Smooth muscle cell (in vitro differentiated cells): ENCODE measurements around the gene ABLIM2. TPM values are rescaled to one million over a fixed set of nuclear protein-coding genes. Genes with fewer than 3 reads are reported as not detected.

Experiments used
- DNase-seq: peaks from one replicate; lab custom pipeline; 2025; ENCODE audit not compliant: unreplicated experiment; lab: John Stamatoyannopoulos, UW
- H2AFZ ChIP-seq: fragments of 200-600 bp; sonication (generic); 2 replicates; pipeline ENCODE4 v1.6.0; 2016; ENCODE audit warnings: antibody characterized with exemption, low read depth, mild to moderate bottlenecking
- H3F3A ChIP-seq: fragments of 200-600 bp; sonication (generic); 2 replicates; pipeline ENCODE4 v1.6.0; 2017; ENCODE audit warnings: antibody characterized with exemption, low read depth
- H3K27ac ChIP-seq: fragments of 200-600 bp; sonication (generic); 2 replicates; pipeline ENCODE4 v1.5.1; 2016; ENCODE audit warnings: low read depth, mild to moderate bottlenecking
- H3K27me3 ChIP-seq: fragments of 200-600 bp; sonication (generic); 2 replicates; pipeline ENCODE4 v1.6.1; 2016; ENCODE audit warnings: low read depth, mild to moderate bottlenecking
- H3K36me3 ChIP-seq: fragments of 200-600 bp; sonication (generic); 2 replicates; pipeline ENCODE4 v1.5.1; 2016; ENCODE audit warnings: low read depth
- H3K4me1 ChIP-seq: fragments of 200-600 bp; sonication (generic); 2 replicates; pipeline ENCODE4 v1.5.1; 2016; ENCODE audit warnings: low read depth
- H3K4me2 ChIP-seq: fragments of 200-600 bp; sonication (generic); 2 replicates; pipeline ENCODE4 v1.6.0; 2016; ENCODE audit warnings: mild to moderate bottlenecking
- H3K4me3 ChIP-seq: fragments of 200-600 bp; sonication (generic); 2 replicates; pipeline ENCODE4 v1.5.1; 2016; ENCODE audit warnings: mild to moderate bottlenecking
- H3K79me2 ChIP-seq: fragments of 200-600 bp; sonication (generic); 2 replicates; pipeline ENCODE4 v1.6.0; 2016; ENCODE audit warnings: low read depth, mild to moderate bottlenecking
- H3K9ac ChIP-seq: fragments of 200-600 bp; sonication (generic); 2 replicates; pipeline ENCODE4 v1.6.0; 2016; ENCODE audit warnings: low read depth
- H3K9me3 ChIP-seq: fragments of 200-600 bp; sonication (generic); replicated peaks from 2 replicates; pipeline ENCODE4 v1.5.1; 2016; ENCODE audit warnings: low read depth
- H4K20me1 ChIP-seq: fragments of 200-600 bp; sonication (generic); 2 replicates; pipeline ENCODE4 v1.6.0; 2016; ENCODE audit warnings: low read depth
- CTCF ChIP-seq: fragments of 200-600 bp; sonication (generic); IDR thresholded peaks from 2 replicates; pipeline ENCODE4 v1.5.1; 2017; ENCODE audit warnings: borderline replicate concordance, mild to moderate bottlenecking, antibody characterized with exemption; ENCODE audit not compliant: insufficient read depth, poor library complexity, severe bottlenecking
- WGBS: methylation state at CpG from one replicate; pipeline ENCODE4 v1.1.7; 2016; ENCODE audit warnings: low lambda C conversion rate; 5-methylcytosine and 5-hydroxymethylcytosine counted together
- polyA plus RNA-seq: library from polyadenylated mRNA; unstranded; fragments of >200 nt; fragmentation: Nextera tagmentation; extraction: Ambion mirVana; gene quantifications from 2 replicates; pipeline ENCODE4 v1.2.1, GENCODE V29; 2016
- total RNA-seq: library from RNA; depleted of rRNA; stranded (reverse); fragments of >200 nt; gene quantifications from 2 replicates; pipeline ENCODE4 v1.2.3, GENCODE V29; 2014

The ABLIM2 gene
- total and polyA plus RNA-seq, 2 experiments from 2014 or later, result 0.08 TPM; not detected in 1

- no peaks in the 10 kb centered on the region for H3K4me1 ChIP-seq
- H3K4me3 ChIP-seq, result no peak overlapping the region
- no peak overlapping the region for H2AFZ ChIP-seq
- no peak overlapping the region for H3K27ac ChIP-seq
- H3K27me3 ChIP-seq, result peaks cover 6% of the 10 kb centered on the region
- H3K9me3 ChIP-seq, result no peaks in the 10 kb centered on the region
- no peaks in the 10 kb centered on the region for H3K79me2 ChIP-seq
- TF ChIP-seq CTCF, result no peak
- H3F3A ChIP-seq, result no peaks in the 10 kb centered on the region
- no peak overlapping the region for H3K4me2 ChIP-seq
- H3K36me3 ChIP-seq, result no peaks in the 10 kb centered on the region
- H3K9ac ChIP-seq, result no peak overlapping the region
- WGBS, result 84% methylated on average over 5 of the region's 5 CpGs
- H4K20me1 ChIP-seq, result no peaks in the 10 kb centered on the region
- no peak for DNase-seq
Measured at GRCh38 chr4:8080754-8081065, 77.9 kb downstream of the ABLIM2 start.

DNA sequence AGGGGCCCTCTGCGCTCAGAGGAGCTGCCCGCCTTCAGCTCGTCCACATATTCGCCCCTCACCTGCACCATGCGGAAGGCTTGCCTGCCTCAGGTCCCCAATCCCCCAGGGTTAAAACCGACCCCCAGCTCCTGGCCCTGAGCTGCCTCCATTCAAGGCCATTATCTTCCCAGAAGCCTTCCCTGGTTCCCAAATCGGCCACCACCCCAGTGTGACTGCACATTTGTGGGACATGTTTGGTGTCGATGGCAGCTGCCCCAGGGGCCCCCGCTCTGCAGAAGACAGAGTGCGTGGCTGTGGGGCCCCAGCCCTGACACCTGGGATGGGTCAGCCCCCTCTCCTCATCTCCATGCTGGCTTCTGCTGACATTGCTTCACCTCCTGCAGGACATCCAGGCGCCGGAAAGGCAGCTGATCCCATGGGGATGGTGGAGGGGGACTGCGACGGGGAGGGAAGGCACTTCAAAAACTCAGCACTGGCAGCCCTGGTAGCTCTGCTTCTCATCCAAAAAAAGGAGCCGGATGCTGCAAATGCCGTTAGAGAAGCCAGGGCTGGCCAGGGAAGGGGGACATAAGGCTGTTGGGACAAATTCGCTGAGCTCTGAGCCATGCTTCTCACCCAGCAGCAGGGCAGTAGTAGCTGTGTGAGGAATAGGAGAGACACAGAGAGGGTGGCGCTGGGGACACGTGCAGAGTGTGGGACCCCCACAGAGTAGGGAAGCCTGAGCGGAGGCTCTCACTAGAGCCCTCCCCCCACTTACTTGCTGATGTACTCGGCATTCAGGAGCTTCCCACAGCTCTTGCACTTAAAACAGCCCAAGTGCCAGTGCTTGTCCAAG, 78.5 kb downstream of the ABLIM2 start:
- Histone ChIP-seq H3K4me3 (no peak overlapping the region), H3K27ac (no peak overlapping the region), H3K27me3 (peaks cover 6% of the 10 kb centered on the region), H3F3A (no peaks in the 10 kb centered on the region), H2AFZ (no peak overlapping the region), H3K79me2 (no peaks in the 10 kb centered on the region), H3K9ac (no peak overlapping the region), H3K9me3 (no peaks in the 10 kb centered on the region), H3K36me3 (no peaks in the 10 kb centered on the region), H4K20me1 (no peaks in the 10 kb centered on the region), H3K4me1 (no peaks in the 10 kb centered on the region), H3K4me2 (no peak overlapping the region)
- 71% methylated on average over 20 of the region's 21 CpGs for WGBS
- no peak for DNase-seq
- no peak for TF ChIP-seq CTCF

- no peak overlapping the region for H2AFZ ChIP-seq
- H4K20me1 ChIP-seq, result no peaks in the 10 kb centered on the region
- no peaks in the 10 kb centered on the region for H3K4me1 ChIP-seq
- H3K9ac ChIP-seq, result no peak overlapping the region
- no peak for DNase-seq
- no peaks in the 10 kb centered on the region for H3F3A ChIP-seq
- peaks cover 6% of the 10 kb centered on the region for H3K27me3 ChIP-seq
- 73% methylated on average over 31 of the region's 32 CpGs for WGBS
- TF ChIP-seq CTCF, result no peak
- H3K9me3 ChIP-seq, result no peaks in the 10 kb centered on the region
- no peak overlapping the region for H3K27ac ChIP-seq
- no peaks in the 10 kb centered on the region for H3K36me3 ChIP-seq
- H3K4me2 ChIP-seq, result no peak overlapping the region
- H3K79me2 ChIP-seq, result no peaks in the 10 kb centered on the region
- H3K4me3 ChIP-seq, result no peak overlapping the region
Measured at GRCh38 chr4:8079031-8079885, 79.4 kb downstream of the ABLIM2 start.
